Measurements from ENCODE around the gene DLGAP3. TPM values are rescaled to one million over a fixed set of nuclear protein-coding genes. Genes with fewer than 3 reads are reported as not detected.

The DLGAP3 gene
- polyA plus RNA-seq, 4 donors, result 0.18 to 0.39 (median 0.27) TPM; not detected in 1

- Histone ChIP-seq H3K4me3 (ENCODE audit: low read depth in 1 of 3, low read length in 3 of 3) (no peak overlapping the region), H3K36me3 (ENCODE audit: control insufficient read depth in 3 of 3, insufficient read depth in 2 of 3, low read depth in 1 of 3, low read length in 3 of 3) (no peaks in the 10 kb centered on the region), H3K9me3 (ENCODE audit: control insufficient read depth in 2 of 2, insufficient read depth in 1 of 2, low read depth in 1 of 2, low read length in 1 of 2) (no peaks in the 10 kb centered on the region), H3K27me3 (ENCODE audit: control insufficient read depth in 3 of 3, insufficient read depth in 3 of 3, low read length in 3 of 3) (peaks cover 0 to 8% (median 0%) of the 10 kb centered on the region in 3 donors), H3K4me1 (ENCODE audit: control insufficient read depth in 3 of 3, insufficient read depth in 2 of 3, low read depth in 1 of 3, low read length in 2 of 3) (no peaks in the 10 kb centered on the region), H3K27ac (ENCODE audit: low read depth in 1 of 3, low read length in 2 of 3) (no peak overlapping the region)
- 81 to 85% (median 81%) methylated on average over 4 of the region's 4 CpGs for WGBS, 3 donors
- FAIRE-seq (no peak), DNase-seq (no peak)
Measured at GRCh38 chr1:34916104-34916503, 13.3 kb downstream of the DLGAP3 start.

- H3K36me3 ChIP-seq (ENCODE audit: control insufficient read depth in 3 of 3, insufficient read depth in 2 of 3, low read depth in 1 of 3, low read length in 3 of 3), result no peaks in the 10 kb centered on the region
- FAIRE-seq, result no peak
- H3K4me3 ChIP-seq (ENCODE audit: low read depth in 1 of 3, low read length in 3 of 3), result no peak overlapping the region
- H3K27ac ChIP-seq (ENCODE audit: low read depth in 1 of 3, low read length in 2 of 3), result no peak overlapping the region
- no peak for DNase-seq
- no peaks in the 10 kb centered on the region for H3K9me3 ChIP-seq (ENCODE audit: control insufficient read depth in 2 of 2, insufficient read depth in 1 of 2, low read depth in 1 of 2, low read length in 1 of 2)
- peaks cover 0 to 8% (median 0%) of the 10 kb centered on the region in 3 donors for H3K27me3 ChIP-seq (ENCODE audit: control insufficient read depth in 3 of 3, insufficient read depth in 3 of 3, low read length in 3 of 3)
- WGBS, 3 donors, result 32 to 41% (median 36%) methylated on average over 5 of the region's 5 CpGs
- H3K4me1 ChIP-seq (ENCODE audit: control insufficient read depth in 3 of 3, insufficient read depth in 2 of 3, low read depth in 1 of 3, low read length in 2 of 3), result no peaks in the 10 kb centered on the region
Measured at GRCh38 chr1:34915521-34915920, 13.9 kb downstream of the DLGAP3 start.

DNA sequence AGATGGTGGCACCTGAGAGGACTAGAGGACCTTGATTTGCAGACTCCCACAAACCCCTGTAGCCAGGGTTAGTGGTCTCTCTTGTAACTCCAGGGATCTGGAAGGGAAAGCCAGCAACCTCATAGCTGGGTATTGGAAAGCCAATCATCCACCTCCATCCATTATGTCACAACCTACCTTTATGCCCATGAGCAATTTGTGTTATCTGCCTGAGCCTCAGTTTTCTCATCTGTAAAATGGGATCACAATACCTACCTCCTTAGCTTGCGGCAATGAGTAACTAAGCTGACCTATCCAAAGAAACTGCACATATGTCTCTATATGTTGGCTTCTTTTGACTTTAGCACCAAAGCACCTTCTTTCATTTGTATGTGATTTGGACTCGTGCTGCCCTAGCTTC is 14.5 kb downstream of the DLGAP3 start:
- no peak for DNase-seq
- no peaks in the 10 kb centered on the region for H3K36me3 ChIP-seq (ENCODE audit: control insufficient read depth in 3 of 3, insufficient read depth in 2 of 3, low read depth in 1 of 3, low read length in 3 of 3)
- no peaks in the 10 kb centered on the region for H3K9me3 ChIP-seq (ENCODE audit: control insufficient read depth in 2 of 2, insufficient read depth in 1 of 2, low read depth in 1 of 2, low read length in 1 of 2)
- H3K27me3 ChIP-seq (ENCODE audit: control insufficient read depth in 3 of 3, insufficient read depth in 3 of 3, low read length in 3 of 3), result peaks cover 0 to 6% (median 0%) of the 10 kb centered on the region in 3 donors
- FAIRE-seq, result no peak
- H3K27ac ChIP-seq (ENCODE audit: low read depth in 1 of 3, low read length in 2 of 3), result no peak overlapping the region
- WGBS, 3 donors, result 85 to 93% (median 86%) methylated on average over 2 of the region's 2 CpGs
- no peaks in the 10 kb centered on the region for H3K4me1 ChIP-seq (ENCODE audit: control insufficient read depth in 3 of 3, insufficient read depth in 2 of 3, low read depth in 1 of 3, low read length in 2 of 3)
- H3K4me3 ChIP-seq (ENCODE audit: low read depth in 1 of 3, low read length in 3 of 3), result no peak overlapping the region

GRCh38 chr1:34911465-34911864 is 18.0 kb downstream of the DLGAP3 start:
- FAIRE-seq (no peak), DNase-seq (no peak)
- Histone ChIP-seq H3K27me3 (ENCODE audit: control insufficient read depth in 3 of 3, insufficient read depth in 3 of 3, low read length in 3 of 3) (no peaks in the 10 kb centered on the region), H3K9me3 (ENCODE audit: control insufficient read depth in 2 of 2, insufficient read depth in 1 of 2, low read depth in 1 of 2, low read length in 1 of 2) (no peaks in the 10 kb centered on the region), H3K4me1 (ENCODE audit: control insufficient read depth in 3 of 3, insufficient read depth in 2 of 3, low read depth in 1 of 3, low read length in 2 of 3) (no peaks in the 10 kb centered on the region), H3K36me3 (ENCODE audit: control insufficient read depth in 3 of 3, insufficient read depth in 2 of 3, low read depth in 1 of 3, low read length in 3 of 3) (no peaks in the 10 kb centered on the region), H3K4me3 (ENCODE audit: low read depth in 1 of 3, low read length in 3 of 3) (no peak overlapping the region), H3K27ac (ENCODE audit: low read depth in 1 of 3, low read length in 2 of 3) (no peak overlapping the region)
- 83 to 85% (median 85%) methylated on average over 8 of the region's 8 CpGs for WGBS, 3 donors

DNA sequence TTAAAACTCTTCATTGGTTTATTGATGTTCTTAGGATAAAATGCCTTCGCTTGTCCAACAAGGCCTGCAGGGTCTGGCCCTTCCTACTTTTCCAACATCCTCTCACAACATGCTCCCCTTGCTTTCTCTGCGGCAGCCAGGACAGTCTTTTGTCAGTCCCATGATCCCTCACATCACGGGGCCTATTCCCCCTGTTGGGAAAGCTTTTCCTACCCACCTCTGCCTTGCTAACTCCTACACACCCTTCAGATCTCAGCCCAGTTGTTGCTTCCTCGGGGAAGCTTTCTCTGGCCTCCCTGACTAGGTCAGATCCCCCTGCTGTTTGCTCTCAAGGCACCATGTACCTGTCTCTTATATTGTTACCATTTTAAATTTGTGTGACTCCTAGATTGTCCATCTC is 19.0 kb downstream of the DLGAP3 start:
- H3K4me1 ChIP-seq (ENCODE audit: control insufficient read depth in 3 of 3, insufficient read depth in 2 of 3, low read depth in 1 of 3, low read length in 2 of 3), result no peaks in the 10 kb centered on the region
- no peak overlapping the region for H3K4me3 ChIP-seq (ENCODE audit: low read depth in 1 of 3, low read length in 3 of 3)
- no peaks in the 10 kb centered on the region for H3K27me3 ChIP-seq (ENCODE audit: control insufficient read depth in 3 of 3, insufficient read depth in 3 of 3, low read length in 3 of 3)
- H3K36me3 ChIP-seq (ENCODE audit: control insufficient read depth in 3 of 3, insufficient read depth in 2 of 3, low read depth in 1 of 3, low read length in 3 of 3), result no peaks in the 10 kb centered on the region
- no peaks in the 10 kb centered on the region for H3K9me3 ChIP-seq (ENCODE audit: control insufficient read depth in 2 of 2, insufficient read depth in 1 of 2, low read depth in 1 of 2, low read length in 1 of 2)
- WGBS, 3 donors, result 53 to 67% (median 59%) methylated on average over 4 of the region's 4 CpGs
- no peak overlapping the region for H3K27ac ChIP-seq (ENCODE audit: low read depth in 1 of 3, low read length in 2 of 3)
- DNase-seq, result no peak
- no peak for FAIRE-seq

- H3K4me3 ChIP-seq (ENCODE audit: low read depth in 1 of 3, low read length in 3 of 3), result no peak overlapping the region
- no peaks in the 10 kb centered on the region for H3K4me1 ChIP-seq (ENCODE audit: control insufficient read depth in 3 of 3, insufficient read depth in 2 of 3, low read depth in 1 of 3, low read length in 2 of 3)
- FAIRE-seq (no peak), DNase-seq (no peak)
- WGBS, 3 donors, result 54 to 63% (median 60%) methylated on average over 3 of the region's 3 CpGs
- no peak overlapping the region for H3K27ac ChIP-seq (ENCODE audit: low read depth in 1 of 3, low read length in 2 of 3)
- H3K36me3 ChIP-seq (ENCODE audit: control insufficient read depth in 3 of 3, insufficient read depth in 2 of 3, low read depth in 1 of 3, low read length in 3 of 3), result no peaks in the 10 kb centered on the region
- no peaks in the 10 kb centered on the region for H3K27me3 ChIP-seq (ENCODE audit: control insufficient read depth in 3 of 3, insufficient read depth in 3 of 3, low read length in 3 of 3)
- H3K9me3 ChIP-seq (ENCODE audit: control insufficient read depth in 2 of 2, insufficient read depth in 1 of 2, low read depth in 1 of 2, low read length in 1 of 2), result no peaks in the 10 kb centered on the region
Measured at GRCh38 chr1:34908369-34908768, 21.1 kb downstream of the DLGAP3 start.

DNA sequence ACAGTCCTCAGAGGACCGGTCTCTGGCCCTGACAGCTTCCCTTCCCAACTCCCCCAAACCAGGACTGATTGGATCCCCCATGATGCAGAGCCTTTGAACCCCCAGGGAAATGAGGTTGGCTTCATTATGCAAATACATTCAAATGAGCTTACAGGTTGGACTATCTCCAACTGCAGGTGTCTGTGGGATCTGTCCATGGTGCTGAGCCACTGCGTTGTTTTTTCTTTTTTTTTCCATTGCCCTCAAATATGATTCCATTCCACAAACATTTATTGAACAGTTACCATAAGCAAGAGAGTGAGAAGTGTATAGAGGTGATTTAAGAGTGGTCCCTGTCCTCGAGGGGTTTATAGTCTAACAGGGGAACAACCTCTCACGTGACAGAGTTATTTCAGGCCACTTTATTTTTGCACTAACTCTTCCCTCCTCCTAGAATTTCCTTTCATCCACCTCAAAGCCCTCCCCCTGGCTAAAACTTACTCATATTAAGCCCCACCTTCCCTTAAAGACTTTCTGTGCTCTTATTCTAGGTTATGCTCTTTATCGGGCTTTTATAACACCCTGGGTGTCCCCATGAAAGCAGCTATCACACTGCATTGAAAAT is 21.9 kb downstream of the DLGAP3 start:
- no peak for FAIRE-seq
- WGBS, 3 donors, result 56 to 63% (median 63%) methylated on average over 5 of the region's 5 CpGs
- DNase-seq, result peak in 1 of 2 donors; percentile 18

GRCh38 chr1:34906756-34907155 is 22.7 kb downstream of the DLGAP3 start:
- no peaks in the 10 kb centered on the region for H3K9me3 ChIP-seq (ENCODE audit: control insufficient read depth in 2 of 2, insufficient read depth in 1 of 2, low read depth in 1 of 2, low read length in 1 of 2)
- FAIRE-seq (no peak), DNase-seq (no peak)
- H3K4me3 ChIP-seq (ENCODE audit: low read depth in 1 of 3, low read length in 3 of 3), result no peak overlapping the region
- no peak overlapping the region for H3K27ac ChIP-seq (ENCODE audit: low read depth in 1 of 3, low read length in 2 of 3)
- no peaks in the 10 kb centered on the region for H3K36me3 ChIP-seq (ENCODE audit: control insufficient read depth in 3 of 3, insufficient read depth in 2 of 3, low read depth in 1 of 3, low read length in 3 of 3)
- WGBS, 3 donors, result 53 to 66% (median 64%) methylated on average over 4 of the region's 4 CpGs
- H3K4me1 ChIP-seq (ENCODE audit: control insufficient read depth in 3 of 3, insufficient read depth in 2 of 3, low read depth in 1 of 3, low read length in 2 of 3), result no peaks in the 10 kb centered on the region
- no peaks in the 10 kb centered on the region for H3K27me3 ChIP-seq (ENCODE audit: control insufficient read depth in 3 of 3, insufficient read depth in 3 of 3, low read length in 3 of 3)

More for the DNA sequence above, 21.9 kb downstream of the DLGAP3 start:
- Histone ChIP-seq H3K4me1 (ENCODE audit: control insufficient read depth in 3 of 3, insufficient read depth in 2 of 3, low read depth in 1 of 3, low read length in 2 of 3) (no peaks in the 10 kb centered on the region), H3K9me3 (ENCODE audit: control insufficient read depth in 2 of 2, insufficient read depth in 1 of 2, low read depth in 1 of 2, low read length in 1 of 2) (no peaks in the 10 kb centered on the region), H3K27ac (ENCODE audit: low read depth in 1 of 3, low read length in 2 of 3) (no peak overlapping the region), H3K27me3 (ENCODE audit: control insufficient read depth in 3 of 3, insufficient read depth in 3 of 3, low read length in 3 of 3) (no peaks in the 10 kb centered on the region), H3K4me3 (ENCODE audit: low read depth in 1 of 3, low read length in 3 of 3) (no peak overlapping the region), H3K36me3 (ENCODE audit: control insufficient read depth in 3 of 3, insufficient read depth in 2 of 3, low read depth in 1 of 3, low read length in 3 of 3) (no peaks in the 10 kb centered on the region)

DNA sequence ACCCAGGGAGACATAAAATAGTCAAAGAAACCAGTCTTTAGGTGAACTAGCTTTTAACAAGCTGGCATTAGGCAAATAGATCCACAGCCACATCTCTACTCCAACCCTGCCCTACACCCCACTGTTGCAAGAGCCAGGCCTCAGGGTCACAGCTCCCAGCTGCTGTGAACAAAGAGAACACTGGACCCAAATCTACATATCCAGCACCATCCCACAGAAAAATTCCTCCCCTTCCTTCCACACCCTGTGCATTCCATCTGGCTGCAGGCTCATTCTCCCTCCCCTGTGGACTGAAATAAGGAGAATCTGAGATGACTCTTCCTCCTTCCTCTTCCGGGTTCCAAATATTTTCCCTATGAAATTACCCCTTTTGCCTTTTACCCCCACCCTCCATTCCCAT is 23.2 kb downstream of the DLGAP3 start:
- Histone ChIP-seq H3K27me3 (ENCODE audit: control insufficient read depth in 3 of 3, insufficient read depth in 3 of 3, low read length in 3 of 3) (no peaks in the 10 kb centered on the region), H3K36me3 (ENCODE audit: control insufficient read depth in 3 of 3, insufficient read depth in 2 of 3, low read depth in 1 of 3, low read length in 3 of 3) (no peaks in the 10 kb centered on the region), H3K27ac (ENCODE audit: low read depth in 1 of 3, low read length in 2 of 3) (no peak overlapping the region), H3K9me3 (ENCODE audit: control insufficient read depth in 2 of 2, insufficient read depth in 1 of 2, low read depth in 1 of 2, low read length in 1 of 2) (no peaks in the 10 kb centered on the region), H3K4me1 (ENCODE audit: control insufficient read depth in 3 of 3, insufficient read depth in 2 of 3, low read depth in 1 of 3, low read length in 2 of 3) (no peaks in the 10 kb centered on the region), H3K4me3 (ENCODE audit: low read depth in 1 of 3, low read length in 3 of 3) (no peak overlapping the region)
- 81 to 94% (median 88%) methylated on average over 1 of the region's 1 CpG for WGBS, 3 donors
- no peak for FAIRE-seq
- no peak for DNase-seq

Data from small intestine (tissue), 7 donors.